Kidney capillary endothelial cell (primary cell): ENCODE measurements around the gene MYLK3.
A peak's percentile ranks its signal among the peaks of the same experiment; 100 is the strongest.

ENCODE experiments used
- DNase-seq: peaks from one replicate; pipeline ENCODE4 v3.0.0-alpha.2; 2018; ENCODE audit warnings: low spot score

The MYLK3 gene

DNA sequence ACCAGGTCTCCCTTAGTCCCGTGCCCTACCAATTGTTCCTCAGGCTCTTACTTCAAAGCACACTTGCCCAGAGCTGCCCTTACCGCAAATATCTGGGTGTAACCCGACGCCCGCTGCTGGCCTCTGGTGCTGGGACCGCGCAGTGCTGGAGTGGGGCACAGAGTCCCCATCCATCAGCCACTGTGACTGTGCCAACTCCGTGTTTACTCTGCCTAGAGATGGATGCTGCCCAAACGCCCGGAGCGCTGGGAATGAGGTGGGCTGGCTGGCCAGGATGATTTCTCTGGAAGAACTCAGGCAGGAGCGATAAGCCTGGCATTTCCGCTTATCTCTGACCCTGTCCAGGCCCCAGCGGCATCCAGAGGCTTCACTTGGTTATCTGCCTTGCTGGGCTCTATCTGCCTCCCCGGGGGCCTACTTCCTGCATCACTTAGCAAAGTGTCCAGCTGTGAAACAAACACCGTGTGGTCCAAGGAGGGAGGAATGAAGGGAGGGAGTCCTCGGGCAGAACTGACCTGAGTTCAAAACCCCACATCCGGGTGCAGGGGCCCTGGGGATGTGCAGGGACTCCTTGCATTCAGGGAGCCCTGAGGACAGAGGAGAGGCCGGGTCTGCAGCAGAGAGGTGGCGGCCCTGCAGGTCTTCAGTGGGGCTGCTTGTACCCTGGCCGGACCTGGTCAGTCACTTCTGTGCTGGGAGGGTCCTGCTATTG, 9.4 kb upstream of the MYLK3 start:
- no peak for DNase-seq

DNA sequence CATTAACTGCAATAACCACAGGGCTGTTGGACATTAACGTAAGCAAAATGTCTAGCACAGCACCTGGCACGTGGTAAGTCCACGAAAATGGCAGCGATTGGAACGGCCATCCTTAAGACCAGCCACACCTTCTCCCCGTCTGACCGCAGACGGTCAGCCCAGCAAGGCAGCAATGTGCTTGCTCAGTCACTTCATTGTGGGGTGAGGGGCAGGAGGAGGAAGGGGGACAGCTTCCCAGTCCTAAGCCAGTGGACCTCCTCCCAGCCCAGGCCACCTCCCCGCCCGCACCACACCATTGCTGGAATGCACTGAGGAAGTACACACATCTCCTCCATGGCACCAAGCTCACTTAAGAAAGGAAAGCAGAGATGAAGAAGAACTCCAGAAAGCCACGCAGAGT, 8.6 kb upstream of the MYLK3 start:
- DNase-seq: no peak

DNA sequence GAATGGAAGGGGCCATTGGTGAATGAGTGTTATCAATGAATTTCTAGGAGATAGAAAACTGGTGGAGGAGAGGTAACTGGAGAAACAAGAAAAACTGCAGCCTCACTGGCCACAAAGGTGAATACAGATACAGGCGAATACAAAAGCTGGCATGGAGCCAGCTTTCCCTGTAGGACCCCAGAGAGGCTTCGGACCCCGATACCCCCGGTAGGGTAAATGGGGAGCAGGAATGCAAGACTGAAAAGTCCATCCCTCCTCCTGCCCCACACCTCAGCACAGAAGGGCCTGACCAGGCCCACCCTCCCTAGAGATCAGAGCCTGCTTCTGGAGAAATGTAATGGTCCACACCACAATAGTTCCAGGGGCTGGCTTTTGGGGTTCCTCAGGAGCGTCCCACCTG, 4.9 kb upstream of the MYLK3 start:
- no peak for DNase-seq

DNA sequence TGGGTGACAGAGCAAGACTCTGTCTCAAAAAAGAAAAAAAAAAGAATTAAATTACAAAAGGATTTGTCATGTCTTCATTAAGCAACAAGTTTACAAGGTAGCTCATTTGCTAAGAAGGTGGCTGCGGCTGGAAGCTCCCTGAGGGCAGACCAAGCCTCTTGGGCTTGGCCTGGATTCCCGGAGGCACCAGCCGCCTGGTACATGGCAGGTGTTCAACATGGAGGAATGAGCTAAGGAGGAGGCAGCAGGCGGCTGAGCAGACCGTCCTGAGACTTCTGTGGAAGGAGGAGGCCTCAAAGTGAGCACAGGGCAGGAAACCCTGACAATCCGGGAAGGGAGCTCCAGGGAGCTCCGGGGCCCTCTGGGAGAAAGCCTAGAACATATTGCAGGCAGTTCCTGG, 3.2 kb upstream of the MYLK3 start:
- DNase-seq: no peak

DNA sequence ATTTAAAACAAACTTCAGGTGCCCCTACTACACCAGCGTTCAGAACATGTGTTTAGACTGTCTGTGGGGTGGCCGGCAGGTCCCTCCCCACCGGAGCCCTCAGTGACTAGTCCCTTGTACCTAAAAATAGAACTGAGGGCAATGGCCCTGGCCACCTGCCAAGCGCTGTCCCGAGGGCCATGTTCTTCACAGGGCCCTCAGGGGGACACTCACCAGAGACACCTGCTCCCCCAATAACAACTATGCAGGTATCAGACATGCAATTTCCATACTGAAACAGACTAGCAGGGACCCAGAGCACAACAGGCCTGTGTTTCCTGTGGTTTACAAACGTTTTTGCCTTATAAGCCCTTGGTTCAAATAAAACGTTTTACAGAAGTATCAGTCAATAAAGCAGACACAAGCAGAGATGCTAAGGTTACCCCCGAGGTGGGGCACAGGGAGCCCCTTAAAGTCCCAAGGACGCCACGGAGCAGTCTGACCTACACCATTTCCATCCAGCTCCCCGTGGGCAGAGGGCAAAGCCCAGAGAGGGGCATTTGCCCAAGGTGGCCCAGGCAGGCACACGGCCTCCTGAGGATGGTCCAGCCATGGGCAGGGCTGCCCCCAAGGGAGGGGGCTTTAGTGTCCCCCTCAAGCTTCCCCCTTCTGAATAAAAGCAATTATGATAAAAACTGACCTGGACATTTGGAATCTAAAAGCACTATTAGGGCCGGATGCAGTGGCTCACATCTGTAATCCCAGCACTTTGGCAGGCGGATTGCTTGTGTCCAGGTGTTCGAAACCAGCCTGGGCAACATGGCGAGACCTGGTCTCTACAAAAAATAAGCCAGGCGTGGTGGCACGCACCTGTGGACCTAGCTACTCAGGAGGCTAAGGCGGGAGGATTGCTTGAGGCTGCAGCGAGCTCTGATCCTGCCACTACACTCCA, 896 bp upstream of the MYLK3 start:
- no peak for DNase-seq

DNA sequence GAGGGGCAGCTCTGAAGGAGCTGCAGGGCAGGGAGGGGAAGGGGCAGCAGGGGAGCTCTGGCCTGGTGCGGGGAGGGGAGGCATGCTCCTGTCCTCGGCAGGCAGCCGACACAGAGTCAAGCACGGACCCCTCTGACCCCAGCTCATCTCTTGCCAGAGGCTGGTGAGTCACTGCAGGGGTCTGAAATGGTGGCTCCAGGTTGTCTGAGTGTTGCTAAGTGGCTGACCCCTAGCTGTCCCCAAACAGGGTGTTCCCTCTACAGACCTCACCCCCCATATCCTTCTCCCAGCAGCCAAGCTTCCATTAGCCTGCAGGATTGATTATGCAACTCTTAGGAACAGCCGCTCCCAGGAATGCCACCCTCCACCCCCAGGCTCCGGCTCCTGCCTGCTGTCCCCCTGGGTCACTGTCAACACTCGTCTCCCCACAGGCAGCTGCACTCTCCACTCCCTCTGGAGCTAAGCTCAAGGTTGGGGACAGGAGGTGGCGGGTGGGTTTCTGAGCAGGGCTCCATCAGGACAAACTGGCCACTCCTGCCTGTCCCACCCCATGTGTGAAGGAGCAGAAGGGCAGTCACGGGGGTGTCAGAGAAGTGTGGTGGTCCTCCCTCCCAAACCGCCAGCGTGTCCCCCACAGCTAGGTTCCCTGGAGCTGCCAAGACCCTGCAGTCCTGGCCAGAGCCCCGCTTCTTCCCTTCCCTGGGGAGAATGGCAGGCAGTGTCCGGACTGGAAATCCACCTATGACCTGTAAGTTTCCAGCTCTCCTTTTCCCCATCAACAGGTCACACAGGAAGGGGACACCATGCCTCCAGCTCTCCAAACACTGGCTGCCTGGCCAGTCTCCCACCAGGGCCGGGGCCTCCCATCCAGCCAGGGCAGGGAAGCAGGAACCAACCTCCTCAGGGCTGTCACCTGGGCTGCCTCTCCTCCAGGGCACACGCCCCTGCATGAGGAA, 1.0 kb downstream of the MYLK3 start:
- DNase-seq: no peak

DNA sequence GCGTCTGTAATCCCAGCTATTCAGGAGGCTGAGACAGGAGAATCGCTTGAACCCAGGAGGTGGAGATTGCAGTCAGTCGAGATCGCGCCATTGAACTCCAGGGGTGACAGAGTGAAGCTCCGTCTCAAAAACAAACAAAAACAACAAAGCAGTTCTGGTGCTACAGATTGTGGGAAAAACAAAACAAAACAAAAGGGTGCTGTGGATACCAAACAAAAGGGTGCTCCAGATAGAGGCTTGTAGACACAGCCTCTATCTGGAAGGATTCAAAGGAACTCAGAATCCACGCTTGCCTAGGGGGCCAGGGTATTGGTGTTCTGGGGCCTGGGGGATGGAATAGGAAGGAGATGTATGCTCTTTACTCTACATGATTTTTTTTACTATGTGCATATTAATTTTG, 2.5 kb downstream of the MYLK3 start:
- no peak for DNase-seq

DNA sequence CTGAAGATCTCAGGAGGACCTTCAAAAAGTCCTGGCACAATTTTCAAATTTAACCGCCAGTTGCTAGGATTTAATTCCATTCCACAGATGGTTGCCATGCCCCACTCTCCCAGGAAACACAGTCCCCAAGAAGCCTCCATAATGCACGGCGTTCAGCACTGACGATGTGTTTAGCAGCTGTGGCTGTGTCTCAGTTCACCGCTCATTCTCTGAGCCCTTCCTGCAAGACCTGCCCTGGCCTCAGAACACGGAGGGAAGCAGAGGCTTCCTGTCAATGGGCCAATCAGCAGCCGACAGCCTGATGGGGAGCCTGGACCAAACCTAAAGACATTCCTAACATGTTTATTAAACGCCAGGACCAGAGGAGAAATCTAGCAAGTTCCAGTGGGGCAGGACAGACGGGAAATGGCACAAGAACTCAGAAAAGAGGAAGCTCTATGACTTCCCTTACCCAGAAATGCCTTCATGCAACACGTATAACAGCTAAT, 4.9 kb downstream of the MYLK3 start:
- peak; percentile 30 for DNase-seq

DNA sequence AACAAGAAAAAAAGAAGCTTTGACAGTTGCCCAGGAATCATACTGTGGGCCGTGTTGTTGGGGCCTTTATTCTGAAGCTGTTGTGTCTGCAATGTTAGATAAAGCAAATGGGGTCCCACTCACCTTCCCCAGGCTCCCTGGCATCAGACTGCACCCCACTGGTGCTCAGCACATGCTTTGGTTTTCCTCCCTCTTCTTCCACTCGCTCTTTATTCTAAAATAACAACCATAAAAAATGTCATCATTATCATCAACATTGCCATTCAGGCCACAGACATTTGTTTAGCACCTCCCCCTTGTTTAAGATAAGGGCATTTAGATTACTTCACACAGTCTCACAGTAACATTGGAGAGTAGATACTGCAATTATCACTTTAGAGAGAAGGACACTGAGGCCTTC, 8.2 kb downstream of the MYLK3 start:
- no peak for DNase-seq

DNA sequence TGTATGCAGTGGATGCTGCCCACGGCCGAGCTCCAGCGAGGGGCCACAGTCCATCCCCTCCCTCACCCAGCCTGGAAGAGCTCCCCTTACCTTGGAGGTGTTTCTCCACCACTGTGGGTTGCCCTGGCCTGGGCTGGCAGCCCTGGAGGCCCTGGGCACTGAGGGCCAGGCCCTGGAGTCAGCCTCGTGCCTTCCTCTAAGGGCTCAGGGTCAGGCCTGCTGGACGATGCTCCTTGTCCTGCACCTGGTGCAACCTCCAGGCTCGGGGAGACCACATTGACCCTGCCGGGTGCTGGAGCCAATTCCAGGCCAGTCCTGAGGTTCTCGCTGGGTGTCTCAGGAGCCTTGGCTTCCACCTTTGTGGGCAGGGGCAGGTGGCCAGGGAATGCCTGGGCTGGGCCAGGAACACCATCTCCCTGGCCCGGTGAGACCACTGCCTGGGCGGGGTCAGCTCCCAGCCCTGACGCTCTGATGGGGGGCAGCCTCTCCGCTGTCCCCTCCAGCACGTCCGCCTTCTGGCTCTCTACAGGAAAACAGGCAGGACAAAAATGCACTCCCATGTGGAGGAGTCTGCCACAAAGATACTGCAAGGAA, 10.4 kb downstream of the MYLK3 start:
- no peak for DNase-seq

DNA sequence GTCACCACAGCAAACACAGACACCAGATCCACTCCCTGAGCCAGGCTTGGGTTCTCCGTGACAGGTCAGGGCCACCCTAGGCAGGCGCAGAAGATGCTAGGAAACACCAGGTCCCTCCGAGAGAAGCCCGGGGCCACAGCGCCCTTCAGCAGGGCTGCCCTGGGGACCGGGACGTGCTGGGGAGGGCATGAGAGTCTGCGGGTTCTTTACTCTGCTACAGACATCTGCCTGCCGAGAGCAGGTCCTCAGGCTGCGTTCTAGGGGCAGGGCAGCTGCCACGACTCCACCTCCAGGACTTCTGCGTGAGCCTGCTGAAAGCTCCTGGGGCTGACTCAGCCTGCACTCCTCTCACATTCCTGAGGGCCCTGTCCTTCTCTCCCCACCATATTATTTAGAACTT, 11.4 kb downstream of the MYLK3 start:
- DNase-seq: no peak

DNA sequence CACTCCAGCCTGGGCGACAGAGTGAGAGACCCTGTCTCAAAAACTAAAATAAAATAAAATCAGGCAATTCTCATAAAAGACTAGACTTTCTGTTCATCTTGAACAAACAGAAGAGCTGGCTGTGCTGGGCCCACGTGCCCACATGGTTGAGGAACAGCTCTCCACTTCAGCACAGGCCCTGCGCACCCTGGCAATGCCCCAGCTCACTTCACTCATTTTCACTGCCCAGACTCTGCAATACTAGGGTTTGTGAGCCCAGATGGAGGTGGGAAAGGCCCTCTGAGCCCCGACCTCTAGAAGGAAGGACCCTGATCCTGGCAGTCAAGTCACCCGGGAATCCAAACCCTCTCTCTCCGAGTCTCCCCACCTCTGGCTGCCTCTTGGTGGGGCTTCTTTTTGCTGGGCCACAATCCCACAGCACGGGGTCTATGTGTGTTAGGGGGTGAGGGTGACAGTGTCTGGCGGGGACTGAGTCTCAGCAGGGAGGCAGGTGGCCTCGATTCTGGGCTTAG, 14.8 kb downstream of the MYLK3 start:
- no peak for DNase-seq

DNA sequence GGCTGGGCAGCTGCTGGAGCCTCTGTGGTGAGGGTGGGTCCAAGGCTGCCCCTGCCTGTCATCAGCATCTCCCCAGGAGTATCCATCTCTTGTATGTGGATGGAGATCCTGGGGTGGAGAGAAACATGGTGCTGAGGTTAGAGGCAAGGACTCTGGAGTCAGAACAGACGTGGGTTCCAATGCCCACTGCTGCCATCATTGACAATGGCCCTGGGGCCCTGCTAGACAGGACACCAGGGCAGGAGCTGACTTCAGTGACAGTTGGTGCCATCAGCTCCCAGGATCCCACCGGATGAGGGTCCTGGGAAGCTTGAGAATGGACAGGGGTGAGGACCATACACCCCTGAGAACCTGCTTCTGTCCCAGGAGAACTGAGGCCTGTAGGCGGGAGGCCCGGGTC, 15.6 kb downstream of the MYLK3 start:
- DNase-seq: no peak

DNA sequence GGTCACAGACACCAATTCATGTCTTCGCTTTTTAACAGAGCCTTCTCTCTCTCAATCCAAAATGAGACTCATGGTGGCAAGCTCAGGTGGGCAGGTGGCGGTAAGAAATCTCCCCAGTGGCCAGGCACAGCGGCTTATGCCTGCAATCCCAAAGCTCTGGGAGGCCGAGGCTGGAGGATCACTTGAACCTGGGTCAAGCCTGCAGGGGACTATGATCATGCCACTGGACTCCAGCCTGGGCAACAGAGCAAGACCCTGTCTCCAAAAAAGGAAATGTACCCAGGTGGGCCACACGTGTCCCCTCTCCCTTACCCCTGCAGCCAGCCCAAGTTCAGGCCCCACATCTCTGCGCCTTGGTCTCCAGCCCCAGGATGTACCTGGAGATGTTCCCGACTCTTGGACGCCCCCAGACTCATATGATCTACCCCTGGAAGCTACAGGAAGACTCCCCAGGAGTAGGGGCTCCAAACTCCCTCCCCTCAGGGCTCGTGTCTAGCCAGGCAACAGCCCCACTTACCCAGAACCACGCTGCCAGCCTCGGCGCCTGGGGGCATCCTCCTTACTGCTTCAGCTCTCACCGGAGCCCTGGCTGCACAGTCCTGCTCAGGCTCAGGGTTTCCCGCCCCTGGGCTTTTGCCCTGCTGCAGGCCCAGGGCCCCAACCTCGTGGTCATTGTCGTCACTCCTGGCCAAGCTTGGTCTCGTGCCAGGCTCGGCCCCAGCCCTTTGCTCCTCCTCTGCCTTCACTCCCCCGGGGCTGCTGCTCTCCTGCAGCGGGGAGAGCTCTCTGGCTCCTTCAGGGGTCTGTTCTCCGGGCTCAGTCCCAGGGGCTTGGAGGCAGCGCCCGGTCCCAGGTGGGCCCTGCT, 16.2 kb downstream of the MYLK3 start:
- DNase-seq: no peak

DNA sequence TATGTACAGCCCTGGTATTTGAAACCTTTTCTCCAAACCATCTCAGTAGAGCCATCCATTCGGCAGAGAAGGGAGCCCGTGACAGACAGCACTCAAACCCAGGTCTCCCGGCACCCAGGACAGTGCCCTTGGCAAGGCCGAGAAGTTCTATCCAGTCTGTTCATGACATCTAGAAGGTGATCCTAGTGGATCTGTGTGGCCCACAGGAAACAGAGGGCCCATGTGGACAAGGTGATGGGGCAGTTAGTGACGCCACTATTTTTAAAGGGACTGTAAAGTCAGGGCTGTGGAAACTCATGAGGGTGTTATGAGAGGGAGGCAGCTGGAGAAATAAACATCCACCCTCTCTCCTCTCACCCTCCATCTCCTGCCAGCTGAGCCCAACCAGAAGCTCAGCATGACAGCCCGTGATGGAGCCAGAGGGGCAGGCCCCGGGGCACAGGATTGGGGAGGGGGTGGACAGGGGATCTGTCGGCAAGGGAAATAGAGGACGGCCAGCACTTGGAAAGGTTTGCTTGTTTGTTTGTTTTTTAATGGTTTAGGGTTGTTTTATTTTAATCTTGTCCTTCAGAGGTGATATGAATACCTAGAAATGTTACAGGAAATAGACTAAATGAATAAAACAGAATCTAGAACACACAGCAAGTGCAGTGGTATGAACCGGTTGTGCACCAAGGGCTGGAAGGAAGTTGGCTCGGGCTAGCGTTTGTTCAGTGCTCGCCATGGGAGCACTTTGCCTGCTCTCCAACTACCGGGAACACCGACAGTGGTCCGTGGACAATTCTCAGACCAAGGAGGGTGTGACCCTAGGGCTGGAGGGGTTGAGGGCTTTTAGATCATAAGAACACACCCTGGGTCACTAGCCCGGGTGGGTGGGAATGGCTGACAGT, 17.1 kb downstream of the MYLK3 start:
- no peak for DNase-seq

DNA sequence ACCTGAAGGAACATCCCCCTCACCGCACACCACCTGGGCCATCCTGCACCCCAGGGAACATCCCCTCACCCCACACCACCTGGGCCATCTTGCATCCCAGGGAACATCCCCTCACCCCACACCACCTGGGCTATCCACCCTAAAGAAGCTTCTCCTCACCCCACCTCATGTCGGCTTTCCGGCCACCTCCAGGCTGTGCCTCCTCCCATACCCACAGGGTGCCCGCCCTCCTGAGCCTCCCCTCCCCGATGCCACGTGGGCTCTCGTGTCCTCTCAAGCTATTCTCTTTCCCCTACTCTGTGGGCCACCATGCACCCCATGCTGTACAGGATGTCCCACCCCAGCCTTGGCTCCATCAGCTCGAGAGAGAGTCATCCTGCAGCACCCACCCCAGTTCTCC, 18.0 kb downstream of the MYLK3 start:
- DNase-seq: no peak

DNA sequence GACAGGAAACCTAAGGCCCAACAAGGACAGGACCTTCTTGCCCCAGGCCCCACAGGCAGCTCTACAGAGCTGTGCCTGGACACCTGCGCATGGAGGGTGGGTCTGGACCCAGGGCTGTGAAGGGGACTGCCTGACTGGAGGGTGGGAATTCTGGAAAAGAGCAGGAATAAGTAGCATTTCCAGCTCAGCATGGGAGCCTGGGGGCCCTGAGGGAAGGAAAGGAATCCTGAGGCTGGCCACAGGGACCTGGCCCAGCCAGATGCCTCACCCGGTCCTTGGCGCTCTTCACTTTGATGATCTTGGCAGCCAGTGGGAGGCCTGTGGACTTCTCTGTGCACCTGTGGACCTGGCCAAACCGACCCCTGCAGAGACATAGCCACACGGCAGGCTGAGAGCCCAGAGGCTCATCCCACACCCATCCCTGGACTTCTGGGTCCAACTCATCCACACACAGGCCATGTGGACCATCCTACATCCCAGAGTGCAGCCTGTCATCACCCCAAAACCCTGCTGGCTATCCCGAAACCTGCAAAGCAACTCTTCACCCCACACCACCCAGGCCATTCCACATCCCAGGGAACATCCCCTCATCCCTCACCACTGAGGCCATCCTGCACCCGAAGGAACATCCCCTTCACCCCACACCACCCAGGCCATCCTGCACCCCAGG, 18.7 kb downstream of the MYLK3 start:
- no peak for DNase-seq

DNA sequence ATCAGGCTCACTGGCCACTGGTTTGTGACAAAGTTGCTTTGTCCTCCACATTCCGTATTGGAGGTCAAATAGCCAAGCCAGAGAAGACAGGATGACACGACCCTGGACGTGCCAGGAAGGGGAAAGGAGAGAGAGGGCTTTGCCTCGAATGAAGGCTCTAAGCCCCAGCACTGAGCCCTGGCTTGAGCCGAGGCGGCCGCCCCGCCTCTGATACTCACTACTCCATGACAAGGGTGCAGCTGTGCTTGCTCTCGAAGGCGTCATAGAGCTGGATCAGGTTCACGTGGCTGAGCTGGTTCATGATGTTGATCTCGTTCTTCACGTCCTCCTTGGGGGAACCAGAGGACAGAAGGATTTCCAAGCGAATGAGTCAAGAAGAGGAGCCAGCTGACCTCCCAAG, 19.3 kb downstream of the MYLK3 start:
- DNase-seq: no peak

DNA sequence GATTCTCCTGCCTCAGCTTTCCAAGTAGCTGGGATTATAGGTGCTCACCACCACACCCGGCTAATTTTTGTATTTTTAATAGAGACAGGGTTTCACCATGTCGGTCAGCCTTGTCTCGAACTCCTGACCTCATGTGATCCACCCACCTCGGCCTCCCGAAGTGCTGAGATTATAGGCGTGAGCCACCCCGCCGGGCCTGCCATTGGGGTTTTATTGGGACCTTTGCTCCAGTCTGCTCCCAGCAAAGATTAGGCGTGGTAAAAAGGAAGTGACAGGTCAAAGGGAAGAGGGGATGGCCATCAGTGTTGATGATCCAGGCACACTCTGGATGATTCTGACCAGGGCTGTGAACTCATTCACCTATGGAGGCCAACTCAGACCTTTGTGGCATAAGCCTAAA, 20.5 kb downstream of the MYLK3 start:
- no peak for DNase-seq
